BE2C (cell line): Measurements from ENCODE around the gene OPCML.

Experiments
- DNase-seq: peaks from one replicate; pipeline ENCODE4 v3.0.0-alpha.2; 2020
- H3K27me3 ChIP-seq: fragments of 250-450 bp; sonication (Bioruptor Pico); 2 replicates; pipeline ENCODE4 v1.5.1; 2020; ENCODE audit warnings: mild to moderate bottlenecking
- H3K36me3 ChIP-seq: fragments of 250-450 bp; sonication (Bioruptor Pico); 2 replicates; pipeline ENCODE4 v1.5.1; 2020; ENCODE audit warnings: mild to moderate bottlenecking
- H3K4me1 ChIP-seq: fragments of 250-450 bp; sonication (Bioruptor Pico); 2 replicates; pipeline ENCODE4 v1.5.1; 2020
- H3K4me3 ChIP-seq: 2 replicates; pipeline ENCODE4 v1.5.1; 2011; ENCODE audit warnings: low read depth, low read length
- H3K9me3 ChIP-seq: fragments of 250-450 bp; sonication (Bioruptor Pico); 2 replicates; pipeline ENCODE4 v1.5.1; 2020
- TF ChIP-seq, protein P1 (sequence below): IDR thresholded peaks from 2 replicates; pipeline ENCODE4 v1.5.1; 2012; ENCODE audit warnings: mild to moderate bottlenecking, low read depth, low read length

OPCML gene

DNA sequence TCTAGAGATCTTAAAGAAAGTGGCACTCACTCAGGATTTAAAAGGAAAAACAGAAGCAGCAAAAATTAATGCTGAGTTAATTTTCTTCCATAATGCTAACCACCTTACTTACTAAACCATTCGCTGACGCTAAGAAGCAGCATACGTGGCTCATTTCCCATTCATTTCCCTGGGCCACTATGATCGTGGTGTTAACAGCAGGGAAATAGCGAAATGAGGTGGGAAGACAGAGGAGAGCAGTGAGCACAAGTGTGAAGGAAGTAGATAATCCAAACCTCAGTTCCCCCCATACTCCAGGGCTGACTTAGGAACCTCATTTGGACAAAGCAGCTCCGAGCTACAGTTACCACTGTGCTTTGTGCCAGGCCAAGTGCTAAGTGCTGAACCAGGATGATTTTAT lies 723.2 kb downstream of the OPCML start:
- Histone ChIP-seq H3K36me3 (no peaks in the 10 kb centered on the region), H3K27me3 (no peaks in the 10 kb centered on the region), H3K4me3 (no peak overlapping the region), H3K4me1 (no peaks in the 10 kb centered on the region), H3K9me3 (0 out of 2 replicates have a peak, but pooled peaks cover 2% of the 10 kb centered on the region)
- TF ChIP-seq, protein P1, sequence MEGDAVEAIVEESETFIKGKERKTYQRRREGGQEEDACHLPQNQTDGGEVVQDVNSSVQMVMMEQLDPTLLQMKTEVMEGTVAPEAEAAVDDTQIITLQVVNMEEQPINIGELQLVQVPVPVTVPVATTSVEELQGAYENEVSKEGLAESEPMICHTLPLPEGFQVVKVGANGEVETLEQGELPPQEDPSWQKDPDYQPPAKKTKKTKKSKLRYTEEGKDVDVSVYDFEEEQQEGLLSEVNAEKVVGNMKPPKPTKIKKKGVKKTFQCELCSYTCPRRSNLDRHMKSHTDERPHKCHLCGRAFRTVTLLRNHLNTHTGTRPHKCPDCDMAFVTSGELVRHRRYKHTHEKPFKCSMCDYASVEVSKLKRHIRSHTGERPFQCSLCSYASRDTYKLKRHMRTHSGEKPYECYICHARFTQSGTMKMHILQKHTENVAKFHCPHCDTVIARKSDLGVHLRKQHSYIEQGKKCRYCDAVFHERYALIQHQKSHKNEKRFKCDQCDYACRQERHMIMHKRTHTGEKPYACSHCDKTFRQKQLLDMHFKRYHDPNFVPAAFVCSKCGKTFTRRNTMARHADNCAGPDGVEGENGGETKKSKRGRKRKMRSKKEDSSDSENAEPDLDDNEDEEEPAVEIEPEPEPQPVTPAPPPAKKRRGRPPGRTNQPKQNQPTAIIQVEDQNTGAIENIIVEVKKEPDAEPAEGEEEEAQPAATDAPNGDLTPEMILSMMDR: no peak
- DNase-seq: no peak

DNA sequence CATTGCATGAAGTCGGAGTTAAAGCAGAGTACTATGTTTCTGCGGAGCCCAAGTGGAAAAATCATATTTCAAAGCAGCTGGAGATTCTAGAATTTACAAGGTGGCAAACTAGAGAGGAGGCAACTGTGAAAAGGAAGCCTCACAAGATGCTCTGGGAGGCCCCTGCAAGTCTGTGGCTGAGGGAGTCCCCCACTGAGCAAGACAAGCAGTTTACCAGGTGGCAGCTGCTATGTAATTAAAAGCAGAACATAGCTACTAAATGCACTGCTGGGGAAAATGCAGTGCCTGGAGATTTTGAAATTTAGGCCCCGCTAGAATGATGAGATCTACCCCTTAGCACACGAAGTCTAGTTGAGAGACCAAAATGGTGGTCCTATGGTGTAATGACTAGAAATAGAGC lies 728.0 kb downstream of the OPCML start:
- TF ChIP-seq, protein P1: no peak
- H3K36me3 ChIP-seq: no peaks in the 10 kb centered on the region
- H3K4me3 ChIP-seq: no peak overlapping the region
- DNase-seq: no peak
- H3K9me3 ChIP-seq: 0 out of 2 replicates have a peak, but pooled peaks cover 3% of the 10 kb centered on the region
- no peaks in the 10 kb centered on the region for H3K4me1 ChIP-seq
- H3K27me3 ChIP-seq: no peaks in the 10 kb centered on the region

- 0 out of 2 replicates have a peak, but pooled peaks cover 3% of the 10 kb centered on the region for H3K9me3 ChIP-seq
- H3K36me3 ChIP-seq: no peaks in the 10 kb centered on the region
- DNase-seq: no peak
- H3K27me3 ChIP-seq: no peaks in the 10 kb centered on the region
- H3K4me3 ChIP-seq: no peak overlapping the region
- TF ChIP-seq, protein P1: no peak
- no peaks in the 10 kb centered on the region for H3K4me1 ChIP-seq
Observed at GRCh38 chr11:132803436-132803835, 728.9 kb downstream of the OPCML start.

GRCh38 chr11:132802947-132803346 lies 729.4 kb downstream of the OPCML start:
- H3K36me3 ChIP-seq: no peaks in the 10 kb centered on the region
- H3K9me3 ChIP-seq: 0 out of 2 replicates have a peak, but pooled peaks cover 3% of the 10 kb centered on the region
- DNase-seq: no peak
- H3K4me1 ChIP-seq: no peaks in the 10 kb centered on the region
- TF ChIP-seq, protein P1: no peak
- H3K27me3 ChIP-seq: no peaks in the 10 kb centered on the region
- no peak overlapping the region for H3K4me3 ChIP-seq

- TF ChIP-seq, protein P1: no peak
- Histone ChIP-seq H3K36me3 (no peaks in the 10 kb centered on the region), H3K27me3 (no peaks in the 10 kb centered on the region), H3K9me3 (peaks cover 3% of the 10 kb centered on the region; the same call in 1 of the 2 replicates), H3K4me1 (no peaks in the 10 kb centered on the region), H3K4me3 (no peak overlapping the region)
- no peak for DNase-seq
Observed at GRCh38 chr11:132793831-132794230, 738.5 kb downstream of the OPCML start.

- Histone ChIP-seq H3K4me1 (no peaks in the 10 kb centered on the region), H3K36me3 (no peaks in the 10 kb centered on the region), H3K27me3 (no peaks in the 10 kb centered on the region), H3K9me3 (peaks cover 3% of the 10 kb centered on the region; the same call in 1 of the 2 replicates), H3K4me3 (no peak overlapping the region)
- TF ChIP-seq, protein P1: no peak
- peak; percentile 11 for DNase-seq
Observed at GRCh38 chr11:132792341-132793140, 739.8 kb downstream of the OPCML start.
